Stimulated activated CD4-positive, alpha-beta T cell treated with anti-CD3 and anti-CD28 coated beads, Interleukin-4, amount 100 ng/mL, for 48 hours (primary cell): ENCODE data around the gene ANKS3.
A peak's percentile ranks its signal among the peaks of the same experiment; 100 is the strongest.

ENCODE experiments used
- DNase-seq, 2 donors: peaks; one replicate each; pipeline ENCODE4 v3.0.0-alpha.2; 2020; ENCODE audit warnings: low read depth in 2 of 2

The ANKS3 gene

DNA sequence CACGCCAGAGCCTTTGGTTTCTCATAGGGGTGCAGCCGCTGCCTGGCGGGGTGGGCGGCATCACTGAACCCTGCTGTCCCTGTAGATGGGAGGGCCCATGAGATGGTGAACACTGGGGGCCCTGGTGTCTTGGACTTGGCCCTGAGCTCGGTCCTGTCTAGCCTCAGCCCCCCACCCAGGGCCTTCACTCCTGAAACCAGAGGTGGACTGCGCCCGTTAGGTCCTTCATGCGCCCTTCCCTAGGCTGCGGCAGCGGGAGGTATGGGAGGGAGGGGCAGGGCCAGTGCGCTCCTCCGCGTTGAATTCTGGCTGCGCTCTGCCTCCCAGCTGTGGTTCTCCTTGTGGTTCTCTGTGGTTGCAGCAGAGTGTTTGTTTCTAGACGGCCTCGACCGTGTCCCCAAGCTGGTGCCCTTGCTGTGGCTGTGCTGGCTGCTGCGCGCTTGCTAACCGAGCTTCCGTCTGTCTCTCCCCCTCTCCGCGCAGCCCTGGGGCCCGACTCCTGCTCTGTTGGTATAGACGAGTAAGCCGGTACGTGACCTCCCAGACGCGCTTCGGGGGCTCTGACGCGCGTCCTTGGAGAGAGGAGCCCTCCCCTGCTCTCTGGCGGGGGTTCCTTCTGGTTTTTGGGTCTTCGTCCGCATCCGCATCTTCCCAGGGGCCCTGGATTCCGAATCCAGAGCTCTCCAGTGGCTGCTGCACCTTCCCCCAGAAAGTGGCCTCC is 48.1 kb downstream of the ANKS3 start:
- no peak for DNase-seq

DNA sequence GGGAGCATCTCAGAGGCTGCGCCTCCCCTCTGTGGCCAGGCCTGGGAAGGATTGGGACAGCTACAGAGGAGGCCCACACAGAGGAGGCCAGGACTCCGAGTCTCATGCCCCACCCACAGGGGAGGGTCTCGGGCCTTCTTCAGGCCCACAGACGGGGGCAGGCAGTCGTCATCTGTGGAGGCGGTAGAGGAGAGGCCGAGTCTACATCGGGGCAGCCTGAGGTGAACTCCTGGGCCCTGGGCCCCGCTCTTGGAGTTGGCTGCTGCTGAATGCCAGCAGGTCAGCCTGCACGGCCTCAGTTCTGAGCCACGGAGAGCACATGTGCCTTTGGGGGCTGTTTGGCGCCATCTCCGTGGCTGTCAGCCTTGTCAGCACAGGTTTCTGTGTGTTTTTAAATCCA is 48.8 kb downstream of the ANKS3 start:
- no peak for DNase-seq

DNA sequence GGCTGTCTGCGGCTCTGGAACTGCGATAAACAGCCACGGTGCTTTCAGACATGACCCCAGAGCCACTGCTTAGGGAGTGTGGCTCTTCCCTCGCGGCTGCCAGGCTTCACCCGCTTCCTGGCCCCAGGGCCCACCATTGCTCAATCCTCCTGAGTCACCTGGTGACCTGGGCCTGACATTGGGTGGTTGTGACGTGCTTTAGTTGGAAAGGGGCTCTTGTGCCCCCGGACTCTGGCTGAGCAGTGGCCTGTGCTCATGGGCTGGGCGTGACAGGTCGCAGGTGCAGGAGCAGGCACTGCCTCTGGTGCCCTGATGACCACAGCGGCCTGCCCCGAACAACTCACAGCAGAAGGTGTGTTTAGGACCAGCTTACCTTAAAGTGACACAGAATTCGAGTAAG is 49.3 kb downstream of the ANKS3 start:
- no peak for DNase-seq

DNA sequence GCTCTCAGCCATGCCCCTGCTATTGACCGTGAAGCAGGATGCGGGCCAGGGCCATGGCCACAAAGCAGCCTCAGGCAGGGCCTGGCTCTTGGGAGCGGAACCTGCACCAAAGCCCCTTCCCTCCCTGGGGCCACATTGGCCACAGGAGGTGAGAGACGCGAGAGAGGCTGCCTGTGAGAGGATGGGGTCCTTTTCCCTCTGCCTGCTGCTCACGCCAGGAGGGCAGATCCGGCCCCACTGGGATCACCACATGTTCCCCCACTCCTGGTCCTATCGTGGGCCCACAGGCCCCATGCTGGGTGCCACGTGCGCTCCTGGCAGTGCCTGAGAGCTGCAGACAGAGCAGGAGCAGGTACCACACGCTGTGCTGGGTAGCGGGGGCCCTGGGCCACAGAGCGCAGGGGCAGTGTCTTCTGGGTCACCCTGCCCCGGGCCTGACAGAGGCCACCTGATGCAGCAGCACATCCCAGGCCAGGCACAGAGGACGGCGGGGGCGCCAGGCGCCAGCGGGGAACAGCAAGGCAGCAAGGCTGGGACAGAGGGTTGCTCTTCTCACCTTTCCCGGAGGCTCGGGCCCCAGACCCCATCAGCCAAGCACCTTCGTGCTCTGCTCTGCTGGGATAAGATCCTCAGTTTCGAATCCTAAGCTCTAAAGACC is 49.9 kb downstream of the ANKS3 start:
- DNase-seq: no peak

DNA sequence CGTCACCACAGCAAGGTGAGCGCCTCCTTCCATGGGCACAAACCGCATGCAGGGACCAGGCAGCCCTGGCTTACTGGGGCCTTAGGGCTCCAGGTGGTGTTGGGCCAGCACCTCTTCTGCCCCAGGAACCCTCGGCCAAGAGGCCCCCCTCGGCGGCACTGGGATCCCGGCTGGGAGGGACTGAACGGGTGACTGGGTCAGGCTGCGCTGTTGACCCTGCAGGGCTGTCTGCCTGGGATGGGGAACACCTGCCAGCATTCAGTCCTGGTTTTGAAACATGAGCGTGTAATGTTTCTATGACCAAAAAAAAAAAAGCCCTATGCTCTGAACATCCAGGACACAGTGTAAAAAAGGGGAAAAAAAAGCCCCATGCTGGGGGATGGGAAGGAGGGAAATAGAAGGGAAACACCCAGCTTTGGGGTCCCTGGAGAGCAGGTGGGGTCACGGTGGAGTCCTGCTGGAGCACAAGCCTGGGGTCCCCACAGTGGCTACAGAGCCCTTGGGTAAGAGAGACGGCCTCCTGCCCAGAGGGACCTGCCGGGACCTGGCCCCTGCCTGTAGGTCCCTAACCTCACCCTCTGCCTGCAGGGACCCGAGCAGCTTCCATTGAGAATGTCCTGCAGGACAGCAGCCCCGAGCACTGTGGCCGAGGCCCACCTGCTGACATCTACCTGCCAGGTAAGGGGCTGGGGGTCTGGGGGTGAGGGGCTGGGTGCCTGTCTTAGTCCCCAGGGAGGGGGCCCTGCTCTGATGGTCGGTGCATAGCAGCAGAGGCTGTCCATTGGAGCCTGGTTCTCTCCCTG is 50.6 kb downstream of the ANKS3 start:
- DNase-seq: no peak

DNA sequence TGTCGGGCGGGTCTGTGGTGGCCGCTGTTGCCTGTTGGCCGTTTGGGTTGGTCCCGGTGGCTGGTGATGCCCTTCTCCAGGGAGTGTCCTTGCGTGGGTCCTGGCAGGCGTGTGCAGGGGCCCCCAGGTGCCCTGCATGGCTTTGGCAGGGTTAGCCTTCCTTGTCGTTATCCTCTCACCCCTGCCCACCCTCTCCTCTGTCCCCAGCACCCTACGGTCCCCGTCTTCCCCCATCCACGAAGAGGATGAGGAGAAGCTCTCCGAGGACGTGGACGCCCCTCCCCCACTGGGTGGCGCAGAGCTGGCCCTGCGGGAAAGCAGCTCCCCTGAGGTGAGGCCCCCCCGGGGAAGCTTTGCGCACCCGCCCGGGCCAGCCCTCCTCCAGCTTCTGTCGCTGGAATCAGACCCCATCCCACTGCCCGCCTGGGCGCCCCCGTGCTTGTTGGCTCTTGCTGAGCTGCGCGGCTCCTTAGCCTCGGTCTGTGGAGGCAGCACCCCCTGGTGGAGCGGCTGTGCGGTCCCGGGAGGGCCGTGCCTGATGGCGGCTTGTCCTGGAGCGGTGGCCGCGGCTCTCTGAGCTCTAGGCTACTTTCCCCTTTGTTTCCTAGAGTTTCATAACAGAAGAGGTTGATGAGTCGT is 51.3 kb downstream of the ANKS3 start:
- peak; percentile 32 to 55 for DNase-seq

DNA sequence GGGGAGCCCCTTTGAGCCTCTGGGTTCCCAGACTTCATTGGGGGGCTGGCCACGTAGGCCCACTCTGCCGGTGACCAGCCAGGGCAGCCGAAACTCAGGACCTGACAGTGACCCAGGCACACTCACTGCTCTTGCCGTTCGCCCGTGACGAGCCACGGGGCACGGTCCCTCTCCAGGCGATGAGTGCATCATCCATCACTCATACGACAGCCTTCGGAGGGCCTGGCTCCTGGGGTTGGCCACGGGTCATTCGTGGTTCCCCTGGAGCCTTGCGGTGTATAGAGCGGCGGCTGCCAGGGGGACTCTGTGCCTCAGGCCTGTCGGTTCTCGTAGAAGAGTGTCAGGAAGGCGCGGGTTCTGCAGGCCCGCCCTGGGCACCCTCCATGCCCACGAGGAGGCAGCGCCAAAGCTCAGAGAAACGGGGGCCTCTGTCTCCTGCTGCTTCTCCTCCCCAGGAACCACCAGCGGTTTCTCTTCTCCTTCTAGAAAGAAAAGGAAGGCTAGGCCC is 51.9 kb downstream of the ANKS3 start:
- no peak for DNase-seq

DNA sequence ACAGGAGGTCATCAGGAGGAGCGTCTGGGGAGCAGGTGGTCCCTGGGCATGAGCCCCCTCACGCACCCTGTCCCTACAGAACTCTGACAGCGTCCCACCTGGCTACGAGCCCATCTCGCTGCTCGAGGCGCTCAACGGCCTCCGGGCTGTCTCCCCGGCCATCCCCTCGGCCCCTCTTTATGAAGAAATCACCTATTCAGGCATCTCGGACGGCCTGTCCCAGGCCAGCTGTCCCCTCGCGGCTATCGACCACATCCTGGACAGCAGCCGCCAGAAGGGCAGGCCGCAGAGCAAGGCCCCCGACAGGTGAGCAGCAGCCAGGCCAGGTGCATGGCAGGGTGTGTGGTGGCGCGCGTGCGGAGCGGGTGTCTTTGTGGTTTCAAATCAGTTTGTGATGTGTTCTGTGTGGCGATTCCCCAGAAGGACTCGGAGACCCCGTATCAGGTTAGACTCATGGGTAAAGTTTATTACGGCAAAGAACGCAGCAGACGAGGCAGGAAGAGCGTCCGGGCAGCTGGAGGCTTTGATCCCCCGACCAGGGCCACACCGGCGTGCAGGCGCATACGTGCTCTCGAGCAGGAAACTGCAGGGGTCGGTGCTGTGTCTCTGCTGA is 52.5 kb downstream of the ANKS3 start:
- DNase-seq: no peak

DNA sequence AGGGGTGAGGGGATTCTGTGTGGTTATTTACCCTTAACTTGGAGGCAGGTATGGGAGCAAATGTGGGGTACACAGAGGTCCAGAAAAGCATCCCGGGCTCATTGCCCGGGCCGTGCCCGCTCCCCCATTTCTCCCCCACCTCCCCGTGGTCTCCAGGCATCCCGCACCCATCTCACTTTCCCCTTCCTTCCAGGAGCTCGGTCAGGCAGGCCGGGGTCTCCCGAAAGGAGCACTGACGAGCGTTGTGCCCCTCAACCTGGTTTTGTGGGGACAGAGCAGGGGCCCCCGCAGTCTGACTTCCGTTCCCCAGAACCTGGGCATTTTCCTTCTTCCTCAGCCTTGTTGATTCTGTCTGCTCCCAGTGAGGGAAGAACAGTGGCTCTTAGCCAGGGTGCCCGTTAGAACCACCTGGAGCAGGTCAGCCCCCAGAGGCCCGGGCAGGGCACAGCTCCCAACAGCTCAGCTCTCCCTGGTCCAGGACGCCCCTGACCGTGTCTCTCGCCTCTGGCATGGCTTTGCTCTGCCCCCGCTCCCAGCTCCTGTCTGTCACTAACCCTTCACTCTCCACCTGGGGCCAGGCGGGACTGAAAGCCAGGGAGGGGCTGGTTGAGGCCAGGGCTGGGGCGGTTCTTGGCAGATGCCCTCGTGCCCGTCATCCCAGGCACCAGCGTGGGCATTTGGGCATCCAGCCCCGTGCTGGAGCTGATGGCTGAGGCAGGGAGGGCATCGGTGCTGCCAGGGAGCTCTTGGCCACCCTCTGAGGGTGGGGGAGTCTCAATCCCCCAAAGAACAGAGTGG is 53.2 kb downstream of the ANKS3 start:
- DNase-seq: no peak

DNA sequence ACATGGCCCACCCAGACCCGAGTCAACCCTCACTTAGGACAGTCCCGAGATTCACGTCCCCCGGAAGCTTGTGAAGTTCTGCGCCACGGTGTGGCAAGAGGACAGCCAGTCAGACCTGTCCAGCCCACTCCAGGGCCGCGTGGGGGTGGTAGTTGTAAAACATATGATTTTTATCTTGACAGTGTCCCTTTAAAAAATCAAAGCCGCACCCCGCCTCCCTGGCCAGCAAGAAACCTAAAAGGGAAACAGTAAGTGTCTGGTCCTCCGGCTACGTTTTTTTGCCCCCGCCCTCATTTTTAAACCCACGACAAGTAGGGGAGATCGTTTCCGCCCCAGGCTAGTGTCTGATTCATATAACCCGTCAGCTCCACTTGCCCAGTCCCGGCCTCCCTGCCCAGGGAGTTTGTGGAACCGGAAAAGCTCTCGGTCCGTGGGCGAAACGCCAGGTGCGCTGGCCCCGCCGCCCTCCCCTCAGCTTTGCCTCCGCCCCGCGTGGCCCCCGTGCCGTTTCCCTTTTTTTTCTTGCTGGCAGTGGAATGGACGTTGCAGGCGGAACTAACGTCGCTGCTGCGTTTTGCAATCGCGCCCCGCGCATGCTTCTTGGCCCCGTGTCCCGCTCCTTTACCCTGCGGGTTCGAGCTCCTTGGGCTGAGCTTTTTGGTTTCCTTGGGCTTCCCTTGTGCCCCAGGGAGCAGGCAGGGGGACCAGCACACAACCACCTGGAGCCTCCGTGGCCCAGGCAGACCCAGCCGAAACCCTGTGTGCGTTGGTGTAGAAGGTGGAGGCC is 54.0 kb downstream of the ANKS3 start:
- no peak for DNase-seq

DNA sequence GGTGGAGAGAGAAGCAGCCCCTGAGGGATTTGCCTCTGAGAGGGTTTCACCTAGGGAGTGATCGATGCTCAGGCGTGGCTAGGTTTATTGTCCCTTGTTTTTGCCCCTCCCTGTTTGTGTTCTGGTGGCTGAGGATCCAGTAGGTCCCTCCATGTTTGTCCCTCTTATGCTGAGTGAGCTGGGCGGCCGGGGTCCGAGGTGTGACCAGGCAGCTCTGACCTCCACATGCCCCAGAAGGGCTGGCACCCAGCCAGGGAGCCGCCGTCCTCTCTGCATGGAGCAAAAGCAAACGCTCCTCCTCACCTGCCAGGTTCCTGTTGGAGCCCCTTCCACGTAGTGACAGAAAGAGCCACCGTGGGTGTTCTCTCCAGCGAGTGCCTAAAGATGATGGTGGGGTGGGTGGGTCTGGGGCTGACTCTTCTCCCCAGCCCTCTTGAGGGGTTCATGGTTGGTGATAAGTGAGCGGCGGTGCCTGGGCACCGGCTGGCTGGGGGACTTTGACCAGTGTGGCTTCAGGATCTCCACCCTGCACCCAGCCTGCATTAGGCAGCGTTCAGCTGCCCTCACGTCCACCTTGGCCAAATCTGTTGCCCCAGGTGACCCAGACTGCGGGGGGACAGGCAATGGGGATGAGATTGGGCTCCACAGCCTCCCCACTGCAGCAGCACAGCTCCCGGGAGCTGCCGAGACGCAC is 54.8 kb downstream of the ANKS3 start:
- DNase-seq: no peak

DNA sequence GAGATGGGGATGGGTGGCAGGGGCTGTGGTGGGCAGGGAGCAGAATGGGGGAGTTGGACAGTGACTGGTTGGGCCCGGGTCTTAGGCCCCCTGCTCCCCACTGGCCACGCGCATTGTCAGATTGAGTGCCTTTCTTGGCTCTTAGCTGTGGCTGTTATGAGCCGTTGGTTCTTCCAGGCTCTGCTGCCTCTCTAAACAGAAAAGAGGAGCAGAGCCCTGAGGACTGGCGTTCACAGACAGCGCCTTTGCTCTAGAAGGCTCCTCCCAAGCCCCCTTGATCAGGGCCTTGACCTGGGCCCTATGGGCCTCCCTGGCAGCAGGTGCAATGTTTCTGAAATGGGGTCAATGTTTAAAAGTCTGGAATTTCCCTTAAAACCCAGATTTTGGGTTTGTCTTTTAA is 55.5 kb downstream of the ANKS3 start:
- DNase-seq: no peak

DNA sequence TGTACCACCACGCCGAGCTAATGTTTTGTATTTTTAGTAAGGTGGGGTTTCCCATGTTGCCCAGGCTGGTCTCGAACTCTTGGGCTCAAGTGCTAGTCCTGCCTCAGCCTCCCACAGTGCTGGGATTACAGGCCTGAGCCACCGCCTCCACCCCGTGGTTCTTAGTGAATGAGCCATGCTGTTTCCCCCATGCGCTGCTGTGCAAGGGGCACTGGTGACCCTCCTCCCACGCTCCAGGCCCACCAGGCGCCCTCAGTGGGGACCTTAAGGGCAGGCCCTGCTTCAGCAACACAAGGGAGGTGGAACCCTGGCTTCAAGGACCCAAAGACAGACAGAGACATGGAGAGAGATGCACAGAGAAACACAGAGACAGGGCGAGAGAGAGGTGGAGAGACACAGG is 56.1 kb downstream of the ANKS3 start:
- no peak for DNase-seq

DNA sequence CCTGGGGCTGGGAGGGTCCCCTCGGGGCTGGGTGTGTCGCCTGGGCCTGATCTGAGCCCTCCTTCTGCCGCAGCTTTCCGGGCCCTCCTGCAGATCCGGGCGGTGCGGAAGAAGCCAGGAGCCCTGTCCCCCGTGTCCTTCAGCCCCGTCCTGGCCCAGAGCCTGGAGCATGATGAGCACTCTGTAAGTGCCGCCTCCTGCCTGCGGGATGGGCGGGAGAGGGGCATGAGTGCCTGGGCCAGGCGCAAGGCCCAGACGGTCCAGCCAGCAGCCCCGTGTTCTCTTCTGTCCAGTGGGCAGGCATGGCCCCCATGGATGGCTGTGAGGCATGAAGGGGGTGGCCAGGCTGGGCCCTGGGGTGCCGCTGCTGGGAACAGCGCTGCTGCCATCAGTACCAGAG is 56.7 kb downstream of the ANKS3 start:
- no peak for DNase-seq

DNA sequence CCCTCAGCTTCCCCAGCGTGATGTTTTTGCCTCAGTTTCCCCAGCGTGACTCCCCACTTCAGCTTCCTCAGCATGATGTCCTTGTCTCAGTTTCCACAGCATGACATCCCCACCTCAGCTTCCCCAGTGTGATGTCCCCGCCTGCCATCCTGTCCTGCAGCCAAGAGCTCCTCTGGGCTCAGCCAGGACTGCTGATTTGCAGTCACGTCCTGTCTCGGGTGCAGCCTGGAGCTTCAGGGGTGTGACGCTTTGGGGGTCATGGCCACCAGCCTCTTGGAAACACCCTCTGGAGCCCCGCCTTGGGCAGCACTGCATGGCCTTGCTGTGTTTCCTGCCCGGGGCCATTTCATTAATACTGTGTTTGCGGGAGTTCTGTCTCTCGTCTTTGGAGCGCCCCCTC is 57.2 kb downstream of the ANKS3 start:
- DNase-seq: no peak

DNA sequence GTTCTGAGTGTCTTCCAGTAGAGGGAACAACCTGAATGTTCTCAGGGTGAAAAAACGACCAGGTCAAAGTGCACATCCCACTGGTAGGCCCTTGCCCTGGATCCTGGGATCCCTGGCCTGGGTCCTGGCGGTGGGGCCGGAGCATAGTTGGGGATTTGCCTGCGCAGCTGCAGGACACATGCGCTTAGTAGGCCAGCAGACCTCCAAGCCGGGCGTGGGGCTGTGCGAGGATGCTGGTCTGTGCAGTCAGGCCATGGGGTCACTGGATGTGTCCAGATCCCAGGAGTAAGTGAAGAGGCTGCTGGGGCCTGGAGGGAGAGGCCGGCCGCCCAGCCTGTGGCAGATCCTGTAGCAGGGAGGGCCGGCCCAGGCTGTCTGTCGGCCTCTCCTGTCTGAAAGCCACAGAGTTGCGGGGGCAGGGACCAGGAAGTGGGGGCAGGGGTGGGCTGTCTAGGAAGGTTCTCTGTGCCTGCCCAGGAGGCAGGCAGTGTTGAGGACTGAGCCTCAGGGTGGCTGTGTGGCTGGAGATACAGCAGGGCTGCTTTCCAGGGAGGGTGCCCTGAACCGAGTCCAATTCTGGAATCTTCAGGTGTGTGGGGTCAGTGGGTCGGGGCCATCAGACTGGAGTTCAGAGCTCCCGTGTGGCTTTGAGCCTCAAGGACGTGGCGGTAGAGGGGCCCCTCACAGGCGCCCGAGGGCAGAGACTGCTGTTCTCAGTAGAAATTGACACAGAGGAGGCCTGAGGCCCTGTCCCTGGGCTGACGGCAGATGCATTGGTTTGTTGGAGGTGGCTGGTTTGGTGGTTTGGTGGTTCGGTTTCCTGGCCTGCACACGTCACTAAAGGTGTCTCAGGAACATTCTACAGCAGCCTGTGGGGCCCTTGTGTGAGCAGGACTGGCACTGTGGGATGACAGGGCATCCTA is 57.9 kb downstream of the ANKS3 start:
- peak; percentile 48 to 64 for DNase-seq

DNA sequence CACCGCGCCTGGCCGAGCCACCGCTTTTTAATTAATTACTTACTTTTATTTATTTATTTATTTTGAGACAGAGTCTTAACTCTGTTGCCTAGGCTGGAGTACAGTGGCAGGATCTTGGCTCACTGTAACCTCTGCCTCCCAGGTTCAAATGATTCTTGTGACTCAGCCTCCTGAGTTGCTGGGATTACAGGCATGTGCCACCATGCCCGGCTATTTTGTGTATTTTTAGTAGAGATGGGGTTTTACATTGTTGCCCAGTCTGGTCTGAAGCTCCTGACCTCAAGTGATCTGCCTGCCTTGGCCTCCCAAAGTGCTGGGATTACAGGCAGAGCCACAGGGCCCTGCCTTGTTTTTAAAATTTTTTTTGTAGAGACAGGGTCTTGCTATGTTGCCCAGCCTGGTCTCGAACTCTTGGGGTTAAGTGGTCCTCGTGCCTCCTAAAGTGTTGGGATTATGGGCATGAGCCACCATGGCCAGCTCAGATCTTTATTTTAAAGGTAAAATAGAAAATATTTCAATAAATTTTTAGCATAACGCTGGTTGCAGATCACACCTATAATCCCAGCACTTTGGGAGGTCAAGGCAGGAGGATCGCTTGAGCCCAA is 59.0 kb downstream of the ANKS3 start:
- DNase-seq: no peak
